SJSA1 (cell line): ENCODE data around the gene ITIH1. TPM values are rescaled to one million over a fixed set of nuclear protein-coding genes. Genes with fewer than 3 reads are reported as not detected.

ENCODE experiments used
- DNase-seq, 2 experiments: peaks; one replicate each; pipeline ENCODE4 v3.0.0-alpha.2; 2015 to 2020; ENCODE audit warnings: low spot score in 2 of 2, low read depth in 1 of 2
- H3K27ac ChIP-seq: fragments of 250-450 bp; sonication (Bioruptor Pico); 2 replicates; pipeline ENCODE4 v1.5.1; 2020; ENCODE audit warnings: mild to moderate bottlenecking, moderate library complexity
- H3K27me3 ChIP-seq: fragments of 250-450 bp; sonication (Bioruptor Pico); replicated peaks from 2 replicates; pipeline ENCODE4 v1.5.1; 2020; ENCODE audit warnings: mild to moderate bottlenecking, moderate library complexity
- H3K36me3 ChIP-seq: fragments of 250-450 bp; sonication (Bioruptor Pico); 2 replicates; pipeline ENCODE4 v1.5.1; 2020; ENCODE audit warnings: mild to moderate bottlenecking
- H3K4me1 ChIP-seq: fragments of 250-450 bp; sonication (Bioruptor Pico); replicated peaks from 2 replicates; pipeline ENCODE4 v1.6.1; 2021; ENCODE audit warnings: mild to moderate bottlenecking
- H3K4me3 ChIP-seq: fragments of 250-450 bp; sonication (Bioruptor Pico); 2 replicates; pipeline ENCODE4 v1.5.1; 2020; ENCODE audit warnings: mild to moderate bottlenecking
- H3K9me3 ChIP-seq: fragments of 250-450 bp; sonication (Bioruptor Pico); replicated peaks from 2 replicates; pipeline ENCODE4 v1.5.1; 2020; ENCODE audit warnings: mild to moderate bottlenecking
- total RNA-seq: library from RNA; depleted of rRNA; stranded (reverse); fragments of >200 nt; shearing (Covaris generic); gene quantifications from 2 replicates; pipeline ENCODE4 v1.2.3, GENCODE V29; 2014

The ITIH1 gene
- total RNA-seq, 1 experiment from 2014 or later: not detected

DNA sequence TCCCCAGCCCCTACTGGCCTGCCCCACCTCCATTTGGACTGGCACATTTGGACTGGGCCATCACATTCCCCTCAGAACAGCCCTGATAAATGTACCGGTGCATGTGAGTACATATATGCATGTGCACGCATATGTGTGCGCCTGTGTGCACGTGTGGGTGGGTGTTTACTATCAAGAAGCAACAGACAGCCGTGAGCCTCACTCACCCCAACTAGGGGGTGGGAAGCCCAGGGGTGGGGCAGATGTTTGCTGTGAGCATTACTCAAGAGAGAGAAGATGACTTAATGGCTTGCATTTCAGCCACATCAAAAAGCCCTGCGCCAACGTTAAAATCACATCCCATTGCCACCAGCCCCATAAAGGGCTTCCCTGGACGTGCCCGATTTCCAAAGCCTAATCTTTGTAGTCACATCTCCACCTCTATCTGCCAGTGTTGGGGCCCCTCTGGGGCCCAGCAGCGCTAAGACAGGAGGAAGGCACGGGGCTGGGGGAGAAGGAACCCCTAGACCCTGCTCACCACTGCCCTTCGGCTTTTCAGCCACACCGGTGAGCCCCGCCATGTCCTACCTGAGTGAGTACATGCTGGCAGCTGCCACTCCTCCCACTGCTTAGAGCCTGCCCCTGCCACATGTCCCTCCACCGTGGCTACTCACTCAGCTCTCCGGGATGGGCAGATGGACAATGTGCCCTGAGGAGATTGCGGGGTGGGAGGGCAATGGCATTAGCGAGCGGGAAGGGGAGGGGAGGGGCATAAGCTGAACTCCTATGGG is 28.1 kb downstream of the ITIH1 start:
- peaks cover 9% of the 10 kb centered on the region for H3K4me1 ChIP-seq
- H3K9me3 ChIP-seq: no peaks in the 10 kb centered on the region
- H3K27me3 ChIP-seq: no peaks in the 10 kb centered on the region
- H3K4me3 ChIP-seq: no peak overlapping the region
- DNase-seq: no peak
- H3K36me3 ChIP-seq: no peaks in the 10 kb centered on the region
- H3K27ac ChIP-seq: no peak overlapping the region

- no peaks in the 10 kb centered on the region for H3K36me3 ChIP-seq
- H3K4me3 ChIP-seq: no peak overlapping the region
- H3K9me3 ChIP-seq: no peaks in the 10 kb centered on the region
- no peaks in the 10 kb centered on the region for H3K4me1 ChIP-seq
- H3K27ac ChIP-seq: no peak overlapping the region
- no peak for DNase-seq
- no peaks in the 10 kb centered on the region for H3K27me3 ChIP-seq
Observed at GRCh38 chr3:52809149-52809548, 31.8 kb downstream of the ITIH1 start.

GRCh38 chr3:52809662-52810377 is 32.4 kb downstream of the ITIH1 start:
- H3K27me3 ChIP-seq: no peaks in the 10 kb centered on the region
- H3K4me3 ChIP-seq: no peak overlapping the region
- H3K36me3 ChIP-seq: no peaks in the 10 kb centered on the region
- no peak for DNase-seq
- H3K4me1 ChIP-seq: no peaks in the 10 kb centered on the region
- no peak overlapping the region for H3K27ac ChIP-seq
- no peaks in the 10 kb centered on the region for H3K9me3 ChIP-seq

GRCh38 chr3:52810923-52811322 is 33.5 kb downstream of the ITIH1 start:
- Histone ChIP-seq H3K27ac (no peak overlapping the region), H3K27me3 (no peaks in the 10 kb centered on the region), H3K9me3 (no peaks in the 10 kb centered on the region), H3K4me3 (no peak overlapping the region), H3K36me3 (no peaks in the 10 kb centered on the region), H3K4me1 (no peaks in the 10 kb centered on the region)
- DNase-seq: no peak

GRCh38 chr3:52811452-52812011 is 34.1 kb downstream of the ITIH1 start:
- Histone ChIP-seq H3K27ac (no peak overlapping the region), H3K9me3 (no peaks in the 10 kb centered on the region), H3K4me3 (no peak overlapping the region), H3K27me3 (no peaks in the 10 kb centered on the region), H3K4me1 (no peaks in the 10 kb centered on the region), H3K36me3 (no peaks in the 10 kb centered on the region)
- no peak for DNase-seq

DNA sequence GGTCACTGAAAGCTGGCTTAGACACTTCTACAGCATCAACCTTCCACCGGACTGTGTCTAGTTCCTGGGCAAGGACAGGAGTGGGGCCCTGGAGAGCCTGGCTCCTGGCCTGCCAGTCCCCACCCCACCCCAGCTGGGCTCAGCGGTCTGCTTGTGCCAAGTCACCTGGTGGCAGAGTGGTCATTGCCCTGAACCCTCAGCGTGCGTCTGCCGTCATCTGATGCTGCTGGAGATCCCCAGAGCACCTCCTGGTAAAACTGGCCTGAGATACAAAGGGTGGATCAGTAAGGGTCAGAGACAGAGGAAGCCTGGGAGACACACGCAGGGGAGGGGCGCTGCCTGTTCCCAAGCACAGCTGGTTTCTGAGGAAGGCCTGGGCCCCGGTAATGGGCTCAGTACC is 36.4 kb downstream of the ITIH1 start:
- no peaks in the 10 kb centered on the region for H3K9me3 ChIP-seq
- H3K4me3 ChIP-seq: no peak overlapping the region
- no peak overlapping the region for H3K27ac ChIP-seq
- no peaks in the 10 kb centered on the region for H3K36me3 ChIP-seq
- H3K27me3 ChIP-seq: no peaks in the 10 kb centered on the region
- no peak for DNase-seq
- H3K4me1 ChIP-seq: no peaks in the 10 kb centered on the region

DNA sequence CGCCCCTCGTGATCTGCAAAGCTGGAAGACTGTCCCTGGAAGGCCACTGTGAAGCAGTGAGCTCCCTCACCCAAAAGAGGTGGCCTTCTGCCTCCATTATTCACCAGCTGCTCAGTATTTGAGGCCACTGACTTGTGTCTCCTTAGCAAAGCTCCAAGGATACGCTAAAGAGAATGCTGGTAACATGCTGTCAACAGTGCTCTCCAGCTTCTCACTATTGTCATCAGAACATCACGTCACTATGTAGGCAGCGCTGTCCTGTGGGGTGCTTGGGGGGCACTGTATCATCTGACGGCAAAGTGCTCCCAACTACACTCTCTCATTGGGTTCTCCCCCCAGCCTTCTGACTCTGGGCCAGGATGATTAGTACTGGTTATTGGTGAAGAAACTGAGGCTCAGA is 38.8 kb downstream of the ITIH1 start:
- Histone ChIP-seq H3K4me3 (no peak overlapping the region), H3K4me1 (no peaks in the 10 kb centered on the region), H3K27me3 (no peaks in the 10 kb centered on the region), H3K9me3 (no peaks in the 10 kb centered on the region), H3K27ac (no peak overlapping the region), H3K36me3 (no peaks in the 10 kb centered on the region)
- no peak for DNase-seq

- Histone ChIP-seq H3K9me3 (no peaks in the 10 kb centered on the region), H3K4me3 (no peak overlapping the region), H3K27ac (no peak overlapping the region), H3K36me3 (no peaks in the 10 kb centered on the region), H3K4me1 (no peaks in the 10 kb centered on the region), H3K27me3 (no peaks in the 10 kb centered on the region)
- DNase-seq: no peak
Observed at GRCh38 chr3:52816654-52817053, 39.3 kb downstream of the ITIH1 start.

DNA sequence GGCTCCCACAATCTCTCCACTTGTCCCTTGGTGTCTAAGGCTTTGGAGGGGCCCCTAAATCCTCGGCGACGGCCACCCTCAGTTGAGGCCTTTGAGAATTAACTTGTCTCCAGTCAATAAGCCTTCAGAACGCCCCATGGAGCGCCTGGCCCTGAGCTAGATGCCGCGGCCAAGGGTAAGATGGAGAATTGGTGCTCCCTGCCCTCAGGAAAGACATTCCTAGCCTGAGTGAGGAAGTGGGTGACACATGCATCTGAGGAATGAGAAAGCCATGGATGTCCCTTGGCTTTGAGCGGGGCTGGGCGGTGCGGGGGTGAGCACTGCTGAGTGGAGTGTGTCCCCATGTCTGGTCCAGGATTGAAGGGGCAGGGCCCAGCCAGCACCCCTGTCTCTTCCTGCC is 39.8 kb downstream of the ITIH1 start:
- no peak for DNase-seq
- Histone ChIP-seq H3K36me3 (no peaks in the 10 kb centered on the region), H3K27me3 (no peaks in the 10 kb centered on the region), H3K27ac (no peak overlapping the region), H3K4me1 (no peaks in the 10 kb centered on the region), H3K4me3 (no peak overlapping the region), H3K9me3 (no peaks in the 10 kb centered on the region)

- H3K9me3 ChIP-seq: no peaks in the 10 kb centered on the region
- no peaks in the 10 kb centered on the region for H3K27me3 ChIP-seq
Observed at GRCh38 chr3:52817860-52818259, 40.5 kb downstream of the ITIH1 start.

GRCh38 chr3:52819936-52820335 is 42.5 kb downstream of the ITIH1 start:
- no peak overlapping the region for H3K4me3 ChIP-seq
- H3K27me3 ChIP-seq: no peaks in the 10 kb centered on the region
- no peaks in the 10 kb centered on the region for H3K36me3 ChIP-seq
- no peak overlapping the region for H3K27ac ChIP-seq
- no peak for DNase-seq
- H3K4me1 ChIP-seq: no peaks in the 10 kb centered on the region
- H3K9me3 ChIP-seq: no peaks in the 10 kb centered on the region

More at GRCh38 chr3:52817860-52818259, 40.5 kb downstream of the ITIH1 start:
- no peaks in the 10 kb centered on the region for H3K36me3 ChIP-seq
- no peak for DNase-seq
- no peak overlapping the region for H3K4me3 ChIP-seq
- H3K4me1 ChIP-seq: no peaks in the 10 kb centered on the region
- no peak overlapping the region for H3K27ac ChIP-seq

GRCh38 chr3:52820736-52821135 is 43.3 kb downstream of the ITIH1 start:
- no peaks in the 10 kb centered on the region for H3K36me3 ChIP-seq

DNA sequence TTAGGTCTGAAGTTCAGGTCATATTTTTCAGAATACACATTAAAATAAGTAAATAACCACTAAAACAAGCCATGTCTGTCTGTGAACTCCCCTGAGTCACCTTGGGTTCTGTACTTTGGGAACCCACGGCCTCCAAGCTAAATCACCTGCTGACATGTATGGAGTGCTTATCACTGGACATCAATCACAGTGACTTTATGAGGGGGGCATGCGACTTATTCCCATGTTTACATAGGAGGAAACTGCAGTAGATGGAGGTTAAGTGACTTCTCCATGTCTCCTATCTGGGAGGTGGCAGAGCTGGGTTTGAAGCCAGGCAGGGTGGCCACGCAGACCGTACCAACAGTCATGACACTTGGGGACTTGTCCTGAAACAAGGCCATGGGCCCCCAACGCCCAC is 45.0 kb downstream of the ITIH1 start:
- H3K27ac ChIP-seq: no peak overlapping the region
- H3K36me3 ChIP-seq: no peaks in the 10 kb centered on the region
- no peak for DNase-seq
- H3K4me1 ChIP-seq: no peaks in the 10 kb centered on the region
- H3K9me3 ChIP-seq: no peaks in the 10 kb centered on the region
- H3K4me3 ChIP-seq: no peak overlapping the region
- H3K27me3 ChIP-seq: no peaks in the 10 kb centered on the region

More at GRCh38 chr3:52820736-52821135, 43.3 kb downstream of the ITIH1 start:
- Histone ChIP-seq H3K9me3 (no peaks in the 10 kb centered on the region), H3K4me3 (no peak overlapping the region), H3K27ac (no peak overlapping the region), H3K27me3 (no peaks in the 10 kb centered on the region), H3K4me1 (no peaks in the 10 kb centered on the region)
- no peak for DNase-seq

GRCh38 chr3:52824037-52824436 is 46.6 kb downstream of the ITIH1 start:
- Histone ChIP-seq H3K9me3 (no peaks in the 10 kb centered on the region), H3K27me3 (no peaks in the 10 kb centered on the region), H3K27ac (no peak overlapping the region), H3K36me3 (no peaks in the 10 kb centered on the region), H3K4me3 (no peak overlapping the region), H3K4me1 (no peaks in the 10 kb centered on the region)
- no peak for DNase-seq
